M059J (cell line): ENCODE data around the gene PLA2G6. TPM values are rescaled to one million over a fixed set of nuclear protein-coding genes. Genes with fewer than 3 reads are reported as not detected.

Experiments
- DNase-seq: peaks from one replicate; pipeline ENCODE4 v3.0.0-alpha.2; 2012; ENCODE audit warnings: low read depth
- total RNA-seq: library from RNA; depleted of rRNA; stranded (reverse); fragments of >200 nt; shearing (Covaris generic); gene quantifications from 2 replicates; pipeline ENCODE4 v1.2.3, GENCODE V29; 2014

The PLA2G6 gene
- total RNA-seq, 1 experiment from 2014 or later = 0.96 TPM

- DNase-seq = no peak
Observed at GRCh38 chr22:38213990-38214301, 32.3 kb upstream of the PLA2G6 start.

- no peak for DNase-seq
Observed at GRCh38 chr22:38213319-38213989, 31.8 kb upstream of the PLA2G6 start.

- no peak for DNase-seq
Observed at GRCh38 chr22:38212442-38212841, 30.8 kb upstream of the PLA2G6 start.

GRCh38 chr22:38211556-38211955 is 29.9 kb upstream of the PLA2G6 start:
- DNase-seq = no peak

GRCh38 chr22:38208551-38208968 is 26.9 kb upstream of the PLA2G6 start:
- no peak for DNase-seq

- no peak for DNase-seq
Observed at GRCh38 chr22:38207898-38208432, 26.3 kb upstream of the PLA2G6 start.

GRCh38 chr22:38205261-38206128 is 23.9 kb upstream of the PLA2G6 start:
- DNase-seq = no peak

- DNase-seq = no peak
Observed at GRCh38 chr22:38204784-38205183, 23.2 kb upstream of the PLA2G6 start.

- DNase-seq = peak; percentile 48
Observed at GRCh38 chr22:38203855-38204514, 22.4 kb upstream of the PLA2G6 start.

- DNase-seq = peak; percentile 54
Observed at GRCh38 chr22:38203090-38203810, 21.6 kb upstream of the PLA2G6 start.

- DNase-seq = peak; percentile 67
Observed at GRCh38 chr22:38202437-38203089, 20.9 kb upstream of the PLA2G6 start.

- peak; percentile 93 for DNase-seq
Observed at GRCh38 chr22:38201711-38202436, 20.2 kb upstream of the PLA2G6 start, which contains the start of gene MAFF. TSS of gene MAFF (plus strand) at chr22:38201994. CDS start at chr22:38213854, 11,860 bp downstream.

GRCh38 chr22:38201371-38201710 is 19.7 kb upstream of the PLA2G6 start:
- DNase-seq = no peak

- no peak for DNase-seq
Observed at GRCh38 chr22:38199826-38200559, 18.4 kb upstream of the PLA2G6 start.

GRCh38 chr22:38196791-38197419 is 15.3 kb upstream of the PLA2G6 start:
- no peak for DNase-seq

- DNase-seq = no peak
Observed at GRCh38 chr22:38193580-38193979, 11.9 kb upstream of the PLA2G6 start.

- no peak for DNase-seq
Observed at GRCh38 chr22:38192475-38192863, 10.8 kb upstream of the PLA2G6 start.

- no peak for DNase-seq
Observed at GRCh38 chr22:38191731-38192474, 10.3 kb upstream of the PLA2G6 start.

- no peak for DNase-seq
Observed at GRCh38 chr22:38191055-38191454, 9.4 kb upstream of the PLA2G6 start.
